ENCODE measurements around the gene KIF5C.
"Not testable (repeated sequence)": the region's sequence is repeated elsewhere in the genome, so short reads cannot be mapped to it uniquely, and the experiment has no call there.

The KIF5C gene

DNA sequence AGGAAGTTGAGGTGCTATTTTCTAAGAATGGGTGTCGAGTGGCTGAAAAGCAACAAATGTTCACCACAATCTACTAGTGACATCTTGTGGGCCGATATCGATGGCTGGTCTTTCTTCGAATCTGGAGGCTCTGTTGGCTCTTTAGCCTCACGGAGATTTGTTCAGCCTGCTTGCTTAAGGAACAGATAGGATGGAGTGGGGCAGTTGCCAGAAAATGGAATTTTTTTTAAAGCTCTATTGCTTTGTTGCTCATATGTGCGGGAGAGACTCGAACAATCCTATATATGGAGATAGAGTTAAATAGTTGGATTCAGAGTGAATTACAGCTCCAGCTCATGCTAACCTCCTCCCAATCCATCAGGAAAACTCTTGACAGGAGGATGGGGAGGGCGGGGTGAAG lies 92.6 kb downstream of the KIF5C start:
- DNase-seq = peak; percentile 52

DNA sequence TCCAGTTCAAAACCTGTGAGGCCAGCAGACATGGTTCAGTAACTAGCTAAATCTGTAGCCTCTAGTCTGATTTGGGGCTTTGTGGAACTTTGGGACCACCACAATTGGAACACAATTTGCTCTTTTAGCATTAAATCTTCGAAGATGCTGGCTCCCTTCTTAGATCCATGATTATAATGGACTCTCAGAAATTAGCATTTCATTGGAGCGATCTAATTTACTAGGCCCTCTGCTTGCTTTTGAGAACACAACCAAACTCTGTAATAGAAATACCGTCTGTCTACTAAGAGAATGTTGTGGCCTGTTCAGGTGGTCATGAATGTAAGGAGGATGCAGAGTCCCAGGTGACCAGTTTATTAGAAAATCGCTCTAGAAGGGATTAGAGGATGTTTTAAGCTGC lies 93.3 kb downstream of the KIF5C start:
- DNase-seq = no peak

DNA sequence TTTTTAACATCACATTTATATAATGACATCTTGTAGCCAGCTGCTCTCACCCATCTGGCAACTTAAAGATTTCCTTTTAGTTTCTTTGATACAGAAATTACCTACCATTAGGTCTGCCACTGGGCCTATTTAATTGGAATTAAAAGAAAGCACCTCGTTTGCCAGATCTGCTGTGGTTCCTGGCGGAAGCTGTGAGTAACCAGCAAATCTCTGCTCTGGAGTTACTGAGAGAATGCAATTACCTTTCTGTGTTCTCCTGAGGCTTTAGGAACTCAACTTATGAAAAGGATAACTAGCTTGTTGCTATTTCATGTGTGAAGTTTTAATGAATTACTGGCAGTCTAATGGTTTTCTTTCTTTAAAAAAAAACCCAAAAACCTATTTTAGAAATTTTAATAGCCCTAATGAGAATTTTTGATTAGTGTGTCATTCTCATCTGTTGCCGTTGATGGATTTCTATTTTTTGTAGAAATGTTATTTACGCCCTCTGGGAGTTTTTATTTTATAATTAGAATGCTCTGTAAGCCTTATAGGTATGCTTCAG lies 93.8 kb downstream of the KIF5C start:
- DNase-seq = no peak

DNA sequence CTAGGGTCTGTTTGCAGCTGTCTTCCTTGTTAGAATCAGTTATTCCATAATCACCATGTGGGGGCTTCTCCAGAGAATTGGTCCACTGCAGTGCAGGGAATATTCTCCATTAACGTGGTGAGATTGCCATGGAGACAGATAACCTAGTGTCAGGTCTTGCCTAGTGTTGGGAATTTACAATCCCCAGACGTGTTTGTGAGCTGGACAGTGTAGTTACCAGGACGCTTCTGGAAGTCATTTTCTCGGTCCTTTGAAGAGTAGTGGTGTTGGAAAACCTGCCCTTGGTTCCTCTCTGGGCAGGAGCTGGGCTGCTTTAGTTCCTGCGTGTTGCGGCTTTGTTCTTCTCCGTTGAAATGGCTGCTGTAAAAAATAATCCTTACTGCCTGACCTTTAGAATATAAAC lies 94.6 kb downstream of the KIF5C start:
- DNase-seq = no peak

GRCh38 chr2:148970385-148970784 lies 95.4 kb downstream of the KIF5C start:
- DNase-seq = no peak

GRCh38 chr2:148971547-148971946 lies 96.5 kb downstream of the KIF5C start:
- no peak for DNase-seq

GRCh38 chr2:148974095-148974494 lies 99.1 kb downstream of the KIF5C start:
- DNase-seq = no peak

DNA sequence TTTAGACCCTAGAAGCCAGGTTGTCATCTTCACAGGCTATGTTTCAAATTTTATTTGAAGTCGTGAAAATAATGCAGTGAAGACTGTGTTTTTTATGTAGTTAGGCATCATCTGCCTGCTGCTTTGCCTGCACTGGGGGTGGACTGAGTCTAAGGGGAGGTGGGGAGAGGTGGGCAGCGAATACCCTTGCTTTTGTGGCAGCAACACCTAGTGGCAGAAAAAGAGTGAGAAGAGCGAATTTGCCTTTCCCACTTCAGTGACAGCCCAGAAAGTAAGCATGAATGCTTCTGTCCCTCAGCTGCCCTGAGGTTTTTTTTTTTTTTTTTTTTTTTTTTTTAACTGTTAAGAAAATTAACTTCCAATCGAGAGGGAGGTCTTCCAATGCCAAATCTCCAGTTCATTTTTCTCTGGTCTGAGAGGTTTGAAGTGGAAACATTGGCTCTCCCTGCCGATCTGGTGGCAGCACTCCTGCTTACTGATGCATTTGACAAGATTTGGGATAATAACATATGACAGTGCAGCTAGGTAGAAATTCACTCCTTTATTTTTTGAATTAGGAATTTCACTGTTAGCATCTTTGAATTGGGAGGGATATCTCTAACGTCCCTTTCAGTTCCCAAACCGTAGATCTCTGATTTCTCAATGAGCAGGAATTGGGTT lies 103.1 kb downstream of the KIF5C start:
- no peak for DNase-seq

GRCh38 chr2:148978706-148979105 lies 103.7 kb downstream of the KIF5C start:
- DNase-seq = no peak

- DNase-seq = no peak
Observed at GRCh38 chr2:148979164-148979918, 104.3 kb downstream of the KIF5C start.

- no peak for DNase-seq
Observed at GRCh38 chr2:148979919-148980277, 104.9 kb downstream of the KIF5C start.

GRCh38 chr2:148980496-148980895 lies 105.5 kb downstream of the KIF5C start:
- DNase-seq = not testable (repeated sequence)

- DNase-seq = no peak
Observed at GRCh38 chr2:148981324-148981723, 106.3 kb downstream of the KIF5C start.

GRCh38 chr2:148981781-148982180 lies 106.8 kb downstream of the KIF5C start:
- DNase-seq = no peak

DNA sequence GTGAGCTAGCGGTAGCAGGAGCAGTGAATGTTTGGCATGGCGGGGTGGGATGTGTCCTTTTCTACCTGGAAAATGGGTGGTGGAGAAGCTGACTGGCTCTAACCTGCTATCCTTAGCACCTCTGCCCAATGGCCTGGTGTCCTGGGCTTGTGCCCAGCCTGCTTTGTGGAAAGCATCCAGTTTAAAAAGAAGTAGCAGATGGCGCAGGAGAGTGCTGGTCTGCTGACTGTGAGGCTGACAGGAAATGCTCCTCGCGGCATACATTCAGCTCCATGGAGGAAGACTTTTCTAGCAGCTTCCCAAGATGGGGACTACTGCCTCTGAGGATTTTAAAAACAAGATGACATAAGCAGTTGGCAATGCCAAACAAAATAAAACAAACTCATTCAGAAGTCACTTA lies 107.3 kb downstream of the KIF5C start:
- DNase-seq = no peak

DNA sequence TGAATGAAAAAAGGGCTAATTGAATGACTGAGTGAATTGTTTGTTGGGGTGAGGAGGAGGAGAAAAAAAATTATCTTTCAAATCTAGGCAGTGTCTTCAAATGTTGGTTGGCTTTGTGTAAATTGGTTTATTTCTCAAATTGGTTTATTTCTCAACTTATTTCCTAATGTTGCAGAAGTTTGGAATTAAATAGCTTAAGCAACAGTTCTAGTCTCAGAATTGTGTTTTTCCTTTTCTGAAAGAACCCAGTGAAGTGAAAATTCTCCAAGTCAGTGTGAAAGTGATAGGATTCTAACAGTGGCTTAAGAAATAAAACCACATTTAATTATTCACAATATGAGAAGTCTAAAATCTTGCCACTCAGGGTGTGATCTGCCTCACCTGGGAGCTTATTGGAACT lies 108.9 kb downstream of the KIF5C start:
- DNase-seq = no peak

DNA sequence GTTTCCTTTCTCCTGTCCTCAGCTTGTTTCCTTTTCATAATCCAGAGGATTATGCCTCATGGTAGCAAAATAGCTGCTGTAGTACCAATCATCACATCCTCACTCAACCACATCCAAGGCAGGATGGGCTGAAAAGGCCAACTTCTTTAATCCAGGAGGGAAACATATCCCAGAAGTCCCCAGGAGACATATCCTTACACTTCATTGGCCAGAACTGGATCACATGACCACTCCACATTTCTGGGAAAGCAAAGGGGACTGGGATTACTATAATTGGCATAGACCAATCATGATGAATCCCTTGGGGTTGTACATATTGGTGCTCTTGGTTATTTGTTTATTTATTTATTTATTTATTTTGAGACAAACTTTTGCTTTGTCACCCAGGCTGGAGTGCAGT lies 109.4 kb downstream of the KIF5C start:
- DNase-seq = no peak

DNA sequence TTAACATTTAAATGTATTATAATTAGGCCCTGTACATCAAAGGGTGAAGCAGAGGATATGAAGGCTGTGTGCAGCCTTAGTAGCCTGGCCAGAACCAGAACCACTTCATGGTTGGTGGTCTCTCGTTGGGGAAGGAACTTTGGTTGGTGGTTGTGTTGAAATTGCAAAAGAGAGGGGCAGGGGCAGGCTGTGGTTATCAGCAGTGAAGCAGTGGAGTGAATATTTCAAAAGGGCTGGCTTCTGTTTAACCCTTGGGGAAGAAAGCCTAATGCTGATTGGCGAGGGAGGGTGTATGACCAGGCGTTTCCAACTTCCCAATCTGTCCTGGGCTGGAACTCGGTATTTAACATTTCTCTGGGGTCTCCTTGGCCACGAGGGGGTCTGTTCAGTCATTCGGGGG lies 112.3 kb downstream of the KIF5C start:
- DNase-seq = peak; percentile 14

GRCh38 chr2:148988337-148988736 lies 113.3 kb downstream of the KIF5C start:
- DNase-seq = no peak

DNA sequence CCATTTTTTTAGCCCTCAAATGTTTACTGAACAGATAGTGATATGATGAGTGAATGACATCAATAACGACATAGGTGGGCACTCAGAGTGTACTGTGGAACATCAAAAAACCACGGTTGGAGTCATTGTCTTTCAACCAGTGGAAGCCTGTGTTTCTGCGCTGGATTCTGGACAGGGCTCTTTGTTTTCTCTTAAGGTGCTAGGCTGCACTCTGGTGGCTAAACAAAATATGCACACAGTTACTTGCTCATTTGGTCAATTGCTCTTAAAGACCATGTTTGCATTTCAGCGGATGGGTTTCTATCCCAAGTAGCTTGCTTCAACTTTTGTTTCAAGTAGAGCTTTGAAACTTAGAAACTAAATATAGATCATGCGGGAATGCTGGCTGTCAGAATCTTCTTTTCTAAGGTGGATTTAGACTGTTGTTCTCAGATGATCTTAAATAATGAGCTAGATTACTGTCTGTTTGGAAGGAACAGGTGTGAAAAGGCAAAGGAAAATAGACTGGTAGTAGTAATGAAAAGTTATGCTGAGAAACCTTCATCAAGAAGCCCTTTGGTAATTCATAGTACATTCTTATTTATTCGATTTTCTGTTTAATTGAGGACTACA lies 115.0 kb downstream of the KIF5C start:
- peak; percentile 88 for DNase-seq

DNA sequence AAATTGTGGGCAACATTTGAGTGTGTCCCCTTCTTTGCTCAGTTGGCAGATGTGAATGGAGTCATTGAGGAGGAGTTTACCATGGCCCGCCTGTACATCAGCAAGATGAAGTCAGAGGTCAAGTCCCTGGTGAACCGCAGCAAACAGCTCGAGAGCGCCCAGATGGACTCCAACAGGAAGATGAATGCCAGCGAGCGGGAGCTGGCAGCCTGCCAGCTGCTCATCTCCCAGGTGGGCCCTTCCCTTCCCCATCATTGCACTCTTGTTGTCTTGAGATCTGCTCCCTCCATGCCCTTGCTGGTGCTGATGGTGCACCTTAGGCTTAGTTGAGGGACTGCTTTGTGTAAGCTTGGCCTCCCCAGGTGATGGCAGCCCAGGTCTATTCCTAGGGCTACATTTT lies 115.9 kb downstream of the KIF5C start:
- DNase-seq = no peak

DNA sequence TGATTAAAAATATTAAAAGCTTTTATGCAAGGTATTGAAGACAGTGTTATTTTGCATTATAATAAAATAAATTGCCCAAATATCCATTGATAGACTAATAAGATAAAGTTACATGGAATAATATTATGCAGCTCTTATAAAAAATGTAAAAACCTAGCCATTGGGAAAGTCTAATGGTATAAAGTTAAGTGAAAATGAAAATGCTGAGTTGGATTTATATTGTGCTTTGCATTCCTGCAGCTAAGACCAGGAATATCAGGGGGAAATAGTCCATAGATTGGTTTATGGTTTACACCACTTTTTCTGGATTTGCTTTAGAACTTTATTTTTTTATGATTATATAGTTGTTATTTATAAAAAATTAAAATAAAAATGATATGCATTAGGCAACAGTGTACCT lies 117.4 kb downstream of the KIF5C start:
- no peak for DNase-seq

DNA sequence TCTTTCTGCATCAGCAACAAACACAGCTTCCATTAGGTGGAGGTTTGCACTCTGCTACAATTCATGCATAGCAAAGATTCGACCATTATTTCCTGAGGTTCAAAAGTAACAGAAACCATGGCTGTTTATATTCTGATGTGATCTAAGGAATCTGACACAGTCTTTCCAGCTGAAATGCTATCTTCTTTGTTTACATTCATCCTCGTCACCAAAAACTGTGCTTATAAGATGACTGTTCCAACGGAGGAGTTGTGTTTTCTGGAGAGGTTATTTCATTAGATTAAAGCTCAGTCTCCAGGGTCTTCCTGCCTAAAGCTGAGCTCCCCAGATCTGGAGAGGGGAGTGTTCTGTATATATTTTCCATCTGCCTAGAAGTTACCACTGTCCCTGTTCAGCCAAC lies 118.3 kb downstream of the KIF5C start:
- no peak for DNase-seq

GRCh38 chr2:148994341-148994740 lies 119.3 kb downstream of the KIF5C start:
- no peak for DNase-seq

Data from hematopoietic multipotent progenitor cell treated with erythropoietin and hydrocortisone succinate and interleukin-3 and kit ligand, for 6 days (in vitro differentiated cells).